ENCODE data around the gene CDKAL1. TPM values are rescaled to one million over a fixed set of nuclear protein-coding genes. Genes with fewer than 3 reads are reported as not detected.
A peak's percentile ranks its signal among the peaks of the same experiment; 100 is the strongest.

The CDKAL1 gene
- total and polyA plus RNA-seq, 10 donors: 4.8 to 26.9 (median 20.1) TPM

DNA sequence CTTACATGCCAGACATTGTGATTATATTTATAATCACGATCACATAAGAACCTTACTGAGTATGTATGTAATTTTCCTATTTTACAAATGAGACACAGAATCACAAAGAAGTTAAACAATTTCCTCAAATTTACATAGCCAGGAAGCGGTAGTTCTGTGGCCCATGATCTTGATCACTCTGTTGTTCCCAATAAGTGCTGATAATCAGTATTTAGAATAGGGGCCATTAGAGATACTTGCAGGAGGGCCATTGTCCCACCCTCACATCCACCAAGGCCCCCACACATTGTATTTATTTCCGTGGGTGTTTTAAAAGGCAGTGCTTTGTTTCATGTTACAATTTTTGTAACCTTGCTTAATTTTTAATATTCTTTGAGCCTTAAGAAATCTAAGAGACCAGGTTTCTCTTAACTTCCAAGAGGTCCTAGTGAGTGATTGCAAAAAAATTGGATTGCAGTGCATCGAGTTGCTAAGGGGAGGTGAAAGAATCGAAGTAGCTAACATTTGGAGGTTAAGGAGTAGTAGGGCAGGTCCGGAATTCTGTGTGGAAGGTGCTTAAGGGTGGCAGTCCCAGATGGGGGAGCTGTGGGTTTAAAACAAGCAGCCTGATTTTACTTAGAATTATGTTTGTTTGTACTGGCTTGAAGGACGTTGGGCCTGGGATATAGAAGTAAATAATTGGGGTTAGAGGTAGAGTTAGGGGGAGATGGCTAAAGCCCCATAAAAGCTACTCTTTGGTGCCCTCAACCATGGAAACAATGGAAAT lies 339.4 kb downstream of the CDKAL1 start:
- H3K27me3 ChIP-seq (replicated peaks in 1 of 7): no peaks in the 10 kb centered on the region
- no peaks in the 10 kb centered on the region for H3K9me3 ChIP-seq
- H3K4me3 ChIP-seq: no peak overlapping the region
- intact Hi-C loops (cut with DNase I; ENCODE audit: low total_unique reads): no loop called here
- 83 to 93% (median 88%) methylated on average over 7 of the region's 7 CpGs for WGBS, 5 donors
- H3K4me1 ChIP-seq: no peaks in the 10 kb centered on the region
- H3K36me3 ChIP-seq: no peaks in the 10 kb centered on the region
- TF ChIP-seq CTCF (IDR thresholded peaks at IDR 0.05 in 8 of 11, conservative IDR thresholded peaks at IDR 0.05 in 3 of 11) (no peak), POLR2A (IDR thresholded peaks at IDR 0.05) (no peak), POLR2AphosphoS5 (IDR thresholded peaks at IDR 0.05) (no peak)
- H3K27ac ChIP-seq: no peak overlapping the region
- DNase-seq: no peak

DNA sequence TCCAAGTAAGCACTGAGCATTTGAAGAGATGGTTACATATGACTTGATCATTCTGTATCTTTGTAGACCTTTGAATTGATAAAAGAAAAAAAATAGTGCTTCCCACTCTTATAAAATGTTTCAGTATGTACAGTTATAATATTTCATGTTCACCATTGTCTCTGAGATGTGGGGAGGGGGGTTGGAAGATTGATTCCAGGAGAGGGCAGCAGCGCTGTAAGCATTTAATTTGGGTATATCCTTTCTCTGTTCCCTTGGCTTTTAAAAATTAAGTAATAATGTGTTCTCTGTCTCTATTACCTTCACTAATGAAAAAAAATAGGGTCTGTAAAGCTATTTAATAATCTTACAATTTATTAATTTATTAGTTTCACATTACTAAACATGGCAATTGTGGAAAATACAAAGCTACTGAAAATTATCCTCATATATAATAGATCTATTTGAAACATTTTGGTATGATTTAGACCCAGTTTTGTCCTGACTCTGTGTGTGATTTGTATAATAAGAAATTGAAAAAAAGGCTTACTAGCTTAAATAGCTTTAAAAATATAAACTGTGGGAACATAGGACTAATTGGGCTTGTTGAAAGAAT lies 341.2 kb downstream of the CDKAL1 start:
- 47 to 100% (median 95%) methylated on average over 1 of the region's 1 CpG for WGBS, 5 donors
- no peaks in the 10 kb centered on the region for H3K36me3 ChIP-seq
- no peak for DNase-seq
- H3K27ac ChIP-seq: no peak overlapping the region
- no peaks in the 10 kb centered on the region for H3K27me3 ChIP-seq (replicated peaks in 1 of 7)
- TF ChIP-seq CTCF (IDR thresholded peaks at IDR 0.05 in 8 of 11, conservative IDR thresholded peaks at IDR 0.05 in 3 of 11) (peak in 1 of 11 experiments; percentile 16), POLR2A (IDR thresholded peaks at IDR 0.05) (no peak)
- no peaks in the 10 kb centered on the region for H3K4me1 ChIP-seq
- H3K4me3 ChIP-seq: no peak overlapping the region
- intact Hi-C loops (cut with DNase I; ENCODE audit: low total_unique reads): no loop called here
- no peaks in the 10 kb centered on the region for H3K9me3 ChIP-seq

DNA sequence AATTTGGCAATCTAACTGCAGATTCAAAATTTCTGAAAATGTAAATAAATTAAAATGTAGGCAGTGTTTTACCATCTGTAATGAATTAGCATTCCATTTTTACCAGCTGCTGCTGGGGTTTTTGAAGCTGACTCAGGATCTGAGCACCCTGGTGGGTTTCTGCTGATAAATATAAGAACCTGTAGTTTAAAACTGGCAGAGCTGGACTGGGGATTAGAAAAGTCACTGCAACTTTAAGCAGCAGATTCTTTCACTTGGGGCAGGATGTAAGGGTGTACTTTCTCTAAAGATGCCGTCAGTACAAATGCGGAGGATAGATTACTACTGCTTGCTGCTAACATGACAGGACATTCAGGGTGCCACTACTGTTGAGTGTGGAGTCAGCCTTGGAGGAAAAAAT lies 341.8 kb downstream of the CDKAL1 start:
- intact Hi-C loops (cut with DNase I; ENCODE audit: low total_unique reads): no loop called here
- DNase-seq: no peak

More for the DNA sequence above, 341.8 kb downstream of the CDKAL1 start:
- Histone ChIP-seq H3K9me3 (no peaks in the 10 kb centered on the region), H3K27ac (no peak overlapping the region), H3K4me1 (no peaks in the 10 kb centered on the region), H3K27me3 (replicated peaks in 1 of 7) (no peaks in the 10 kb centered on the region), H3K36me3 (no peaks in the 10 kb centered on the region), H3K4me3 (no peak overlapping the region)
- WGBS, 5 donors: 70 to 91% (median 84%) methylated on average over 2 of the region's 2 CpGs
- TF ChIP-seq CTCF (IDR thresholded peaks at IDR 0.05 in 8 of 11, conservative IDR thresholded peaks at IDR 0.05 in 3 of 11) (no peak), POLR2A (IDR thresholded peaks at IDR 0.05) (no peak), POLR2AphosphoS5 (IDR thresholded peaks at IDR 0.05) (no peak)

Measured in spleen (tissue), 11 donors.